Measurements from ENCODE around the gene FGFBP2. TPM values are rescaled to one million over a fixed set of nuclear protein-coding genes. Genes with fewer than 3 reads are reported as not detected.

The FGFBP2 gene, protein sequence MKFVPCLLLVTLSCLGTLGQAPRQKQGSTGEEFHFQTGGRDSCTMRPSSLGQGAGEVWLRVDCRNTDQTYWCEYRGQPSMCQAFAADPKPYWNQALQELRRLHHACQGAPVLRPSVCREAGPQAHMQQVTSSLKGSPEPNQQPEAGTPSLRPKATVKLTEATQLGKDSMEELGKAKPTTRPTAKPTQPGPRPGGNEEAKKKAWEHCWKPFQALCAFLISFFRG
- total RNA-seq = 1.9 TPM

DNA sequence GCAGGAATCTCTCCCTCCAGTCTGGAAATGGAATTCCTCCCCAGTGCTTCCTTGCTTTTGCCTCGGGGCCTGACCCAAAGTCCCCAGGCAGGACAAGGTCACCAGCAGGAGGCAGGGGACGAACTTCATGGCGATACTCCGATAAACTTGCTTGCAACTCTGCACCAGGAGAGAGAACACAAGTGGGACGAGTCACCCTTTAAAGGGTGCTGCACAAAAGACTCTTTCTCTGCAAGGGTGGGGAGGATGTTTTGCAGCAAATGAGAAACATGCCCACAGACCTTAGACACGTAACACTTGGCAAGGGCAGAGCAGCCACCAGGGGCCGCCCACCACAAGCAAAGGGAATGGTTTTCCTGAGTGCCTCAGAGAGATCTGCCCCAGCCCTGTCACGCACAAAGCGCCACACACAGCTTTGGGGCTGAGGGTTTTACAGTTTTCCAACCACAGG is at the start of gene FGFBP2:
Gene FGFBP2 (minus strand): TSS at position 175 of the 451 bp plus-strand sequence. CDS start 46 bp downstream, at position 129.
- peak; percentile 68 for DNase-seq

DNA sequence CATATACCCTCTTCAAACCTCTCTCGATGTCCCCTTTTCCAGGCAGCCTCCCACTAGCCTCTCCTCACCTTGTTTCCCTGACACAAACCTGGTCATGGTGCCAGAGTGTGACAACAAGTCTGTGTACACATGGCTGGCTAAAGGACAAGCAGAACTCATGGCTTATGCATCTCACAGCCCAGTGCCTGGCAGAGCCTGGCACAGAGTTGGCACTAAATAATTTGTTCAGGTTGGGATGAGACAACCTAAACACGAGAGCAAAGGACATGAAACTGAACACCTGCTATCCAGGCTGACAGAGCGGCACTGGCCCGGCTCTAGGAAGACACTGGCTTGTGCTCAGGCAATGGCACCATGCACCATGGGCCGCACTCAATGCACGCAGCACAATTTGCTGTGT is 48.2 kb upstream of the FGFBP2 start:
- DNase-seq = no peak

DNA sequence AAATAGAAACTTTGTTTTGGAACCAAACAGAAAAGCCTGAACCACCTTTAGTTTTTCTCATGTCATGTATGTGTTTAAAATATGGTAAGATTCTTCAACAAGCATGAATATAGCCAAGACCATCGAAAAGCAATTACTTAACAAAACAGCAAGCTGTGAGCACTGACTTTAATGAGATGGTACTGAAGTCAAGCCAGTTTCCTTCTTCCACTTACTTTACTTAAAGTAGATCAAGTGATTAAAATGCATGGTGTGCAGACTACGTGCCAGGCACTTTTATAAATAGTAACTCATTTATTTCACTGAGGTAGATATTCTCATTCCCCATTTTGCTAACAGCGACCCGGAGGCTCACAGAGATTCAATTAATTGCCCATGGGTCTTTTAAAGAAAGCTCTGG is 46.2 kb upstream of the FGFBP2 start:
- no peak for DNase-seq

DNA sequence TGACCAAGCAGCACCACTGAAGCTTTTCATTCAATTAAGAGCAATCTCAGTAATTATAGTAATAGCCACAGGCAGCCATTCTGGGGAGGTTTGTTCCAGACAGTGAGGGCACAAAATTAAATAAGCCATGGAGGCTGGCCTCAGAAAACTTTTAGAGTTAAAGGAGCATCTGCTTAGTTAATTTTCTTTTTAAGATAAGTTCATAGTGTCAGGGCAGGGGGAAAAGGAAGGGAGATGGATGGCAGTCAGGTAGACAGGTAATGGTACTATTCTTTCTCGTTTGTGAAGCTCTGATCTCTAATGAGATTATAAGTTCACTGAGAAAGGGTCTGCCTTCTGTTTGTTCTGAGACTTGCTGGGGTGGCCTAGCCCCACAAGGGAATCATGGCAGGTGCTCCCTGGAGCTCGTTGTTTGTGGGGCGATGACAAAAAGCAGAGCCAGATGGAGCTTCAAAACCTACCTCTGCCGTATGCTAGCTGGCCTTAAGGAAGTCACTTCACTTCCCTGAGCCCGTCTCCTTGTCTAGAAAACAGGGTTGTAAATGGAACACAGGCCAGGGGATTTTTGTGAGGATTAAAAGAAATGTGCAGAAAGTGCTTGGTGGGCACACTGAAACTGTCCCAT is 44.6 kb upstream of the FGFBP2 start:
- DNase-seq = no peak

DNA sequence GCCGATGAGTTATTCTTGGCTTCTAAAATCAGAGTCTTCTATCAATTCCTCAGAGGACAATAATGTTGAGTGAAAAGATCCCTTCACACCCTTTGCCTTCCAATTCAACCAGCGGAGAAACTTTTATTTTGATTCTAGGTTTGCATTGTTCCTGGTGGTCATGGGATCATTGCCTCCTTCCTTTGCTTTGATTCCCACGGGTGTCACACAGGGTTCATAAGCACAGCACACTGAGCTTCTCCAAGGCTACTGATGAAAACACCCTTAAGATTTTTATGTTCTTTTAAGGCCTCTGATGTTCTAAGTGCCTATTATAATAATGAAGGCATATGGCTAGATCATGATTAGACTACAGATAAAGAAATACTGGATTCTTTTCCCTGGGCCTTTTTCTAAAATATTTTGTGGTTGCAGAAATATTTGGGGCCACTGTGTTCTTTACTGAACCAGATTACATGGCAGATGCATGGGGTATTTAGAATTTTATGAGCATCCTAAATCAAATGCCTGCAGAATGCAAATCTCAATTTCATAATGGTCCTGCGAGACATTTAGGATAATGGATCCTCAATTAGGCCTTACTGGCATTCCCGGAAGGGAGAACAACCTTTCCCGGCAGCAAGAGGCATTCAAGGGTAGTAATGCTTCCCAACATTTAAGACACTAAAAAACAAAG is 43.9 kb upstream of the FGFBP2 start:
- no peak for DNase-seq

DNA sequence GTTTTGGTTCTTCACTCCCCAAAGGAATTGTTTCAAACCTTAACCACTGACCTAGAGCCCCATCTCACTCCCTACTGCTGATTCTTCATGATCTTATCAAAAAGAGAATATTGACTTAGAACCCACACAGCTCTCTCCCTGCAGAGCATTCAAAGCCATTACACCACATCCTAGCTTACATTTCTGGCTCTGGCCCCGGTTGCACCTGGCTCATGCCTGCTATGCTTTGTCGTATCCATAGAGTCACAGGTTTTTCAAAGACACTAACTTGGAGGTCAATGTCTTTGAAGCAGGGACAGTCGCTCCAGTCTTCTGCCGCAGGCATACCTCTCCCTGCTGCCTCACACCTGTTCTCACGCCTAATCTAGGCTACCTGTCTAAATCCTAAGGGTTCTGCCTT is 42.7 kb upstream of the FGFBP2 start:
- no peak for DNase-seq

DNA sequence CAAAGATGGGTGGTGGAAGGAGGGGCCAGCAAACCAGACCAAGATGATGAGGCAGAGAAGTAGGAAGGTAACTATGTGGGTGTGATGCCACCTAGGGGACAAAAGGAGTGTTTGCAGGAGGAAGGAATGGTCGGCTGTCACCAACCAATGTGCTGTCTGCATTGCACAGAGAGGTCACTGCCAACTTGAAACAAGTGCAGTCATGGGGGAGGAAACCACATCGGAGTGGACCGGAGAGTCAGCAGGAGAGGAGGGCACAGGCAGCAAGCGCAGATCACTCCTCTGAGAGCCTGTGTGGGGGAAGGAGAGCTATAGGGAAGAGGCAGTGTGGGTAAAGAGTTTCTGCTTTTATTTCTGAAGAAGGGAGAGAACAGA is 38.5 kb upstream of the FGFBP2 start:
- DNase-seq = peak; percentile 88

DNA sequence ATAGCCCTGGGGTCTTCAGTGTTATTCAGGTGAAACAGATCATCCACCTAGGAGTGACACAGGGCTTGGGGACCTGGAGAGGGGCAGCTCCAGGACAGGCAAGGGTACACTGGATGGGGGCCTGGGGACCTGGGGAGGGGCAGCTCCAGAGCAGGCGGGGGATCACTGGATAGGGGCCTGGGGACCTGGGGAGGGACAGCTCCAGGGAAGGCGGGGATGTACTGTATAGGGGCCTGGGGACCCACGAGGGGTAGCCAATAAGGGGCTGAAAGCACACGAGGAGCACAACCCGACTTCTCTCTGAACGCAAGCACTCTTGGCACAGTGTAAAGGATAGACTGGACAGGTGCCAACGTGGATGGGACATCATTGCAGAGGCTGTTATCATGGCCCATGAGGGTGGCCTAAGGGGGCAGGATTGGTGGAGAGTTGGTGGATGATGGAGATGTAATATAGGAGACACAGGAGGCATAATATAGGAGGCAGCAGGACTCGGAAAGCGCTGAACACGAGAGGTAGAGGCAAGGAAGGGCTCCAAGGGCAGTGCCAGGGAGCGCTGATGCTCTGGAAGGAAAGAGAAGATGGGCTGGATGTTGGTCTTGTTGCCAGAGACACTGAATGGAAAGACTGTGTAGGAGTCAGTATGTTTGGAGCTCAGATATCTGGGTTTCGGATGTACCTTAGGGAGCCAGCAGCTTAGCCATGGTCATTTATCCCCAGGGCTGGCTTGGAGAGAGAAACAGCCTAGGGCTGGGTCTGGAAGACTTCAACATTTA is 37.9 kb upstream of the FGFBP2 start:
- DNase-seq = peak; percentile 14

DNA sequence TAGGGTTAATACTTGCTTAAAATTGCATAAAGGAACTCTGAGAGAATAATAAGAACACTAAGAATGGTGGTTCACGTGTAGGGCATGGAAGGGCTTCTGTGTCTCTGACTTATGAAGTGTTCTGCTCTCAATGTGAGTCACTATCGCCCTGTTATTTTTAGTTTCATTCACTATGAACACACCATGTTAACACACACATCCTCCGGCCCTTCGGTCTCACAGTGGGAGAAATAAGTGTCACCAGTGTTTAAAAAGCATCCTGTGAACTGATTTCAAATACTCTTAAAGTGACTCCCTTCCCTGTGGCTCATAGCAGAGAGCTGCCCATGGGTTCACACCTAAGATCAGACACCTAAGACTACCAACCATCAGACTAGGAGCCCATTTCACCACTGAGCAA is 33.8 kb upstream of the FGFBP2 start:
- no peak for DNase-seq

DNA sequence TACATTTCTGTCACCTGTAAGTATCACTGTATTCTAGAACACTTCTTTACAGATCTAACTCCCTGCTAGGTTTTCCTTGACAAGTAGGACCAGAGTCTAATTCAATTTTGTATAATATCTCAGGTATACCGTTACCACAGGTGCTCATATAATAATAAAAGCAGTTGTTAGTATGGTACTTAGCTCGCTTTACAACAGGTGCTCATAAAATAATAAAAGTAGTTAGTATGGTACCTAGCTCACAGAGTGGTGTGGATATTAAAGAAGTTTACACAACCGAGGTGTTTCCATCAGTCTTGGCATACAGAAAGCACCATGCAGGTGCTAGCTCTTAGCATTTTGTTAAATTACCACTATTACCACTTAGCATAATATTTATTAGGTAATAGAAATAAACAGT is 32.9 kb upstream of the FGFBP2 start:
- no peak for DNase-seq

DNA sequence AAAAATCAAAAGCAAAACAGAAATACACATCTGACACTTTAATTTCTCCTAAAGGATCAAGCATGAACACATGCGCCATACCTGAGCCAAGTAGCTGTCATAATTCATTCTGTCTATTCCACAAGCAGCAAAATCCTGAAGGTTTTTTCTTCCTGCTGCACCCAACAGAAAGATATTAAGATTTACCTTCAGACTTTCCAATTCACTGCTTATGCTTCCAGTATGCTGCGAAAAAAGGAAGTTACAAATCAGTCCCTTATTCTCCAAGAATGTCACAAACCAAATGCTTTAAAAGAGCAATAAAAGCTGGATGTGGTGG is 29.2 kb upstream of the FGFBP2 start:
- DNase-seq = peak; percentile 65

DNA sequence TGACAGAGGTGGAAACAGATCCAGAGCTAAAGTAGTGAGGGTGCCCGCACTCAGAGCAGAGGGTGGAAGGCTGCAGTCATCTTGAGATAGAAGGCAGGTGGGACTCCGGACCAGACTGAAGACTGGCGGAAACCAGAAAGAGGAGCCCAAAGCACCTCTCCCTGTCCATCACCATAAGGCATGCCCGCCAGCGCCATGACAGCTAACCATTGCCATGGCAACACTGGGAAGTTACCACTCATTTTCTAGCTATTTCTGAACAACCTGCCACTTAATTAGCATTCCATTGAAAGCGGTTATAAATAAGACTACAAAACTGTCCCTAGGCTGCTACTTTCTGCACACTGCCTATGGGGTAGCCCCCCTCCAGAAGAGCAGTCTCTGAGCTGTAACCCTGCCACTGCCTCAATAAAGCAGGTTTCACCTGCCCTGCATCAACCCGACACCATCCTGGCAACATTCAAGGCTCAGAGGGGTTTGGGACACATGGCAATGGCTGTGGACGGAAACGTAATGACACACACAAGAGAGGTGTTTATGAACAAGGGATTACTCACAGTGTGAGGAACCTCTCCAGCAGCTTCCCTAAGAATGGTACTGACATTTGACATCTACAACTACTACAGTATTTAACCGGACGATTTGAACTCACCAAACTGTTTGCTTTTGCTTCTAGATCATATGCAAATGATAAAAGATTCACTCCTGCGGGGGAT is 27.8 kb upstream of the FGFBP2 start:
- DNase-seq = peak; percentile 10

DNA sequence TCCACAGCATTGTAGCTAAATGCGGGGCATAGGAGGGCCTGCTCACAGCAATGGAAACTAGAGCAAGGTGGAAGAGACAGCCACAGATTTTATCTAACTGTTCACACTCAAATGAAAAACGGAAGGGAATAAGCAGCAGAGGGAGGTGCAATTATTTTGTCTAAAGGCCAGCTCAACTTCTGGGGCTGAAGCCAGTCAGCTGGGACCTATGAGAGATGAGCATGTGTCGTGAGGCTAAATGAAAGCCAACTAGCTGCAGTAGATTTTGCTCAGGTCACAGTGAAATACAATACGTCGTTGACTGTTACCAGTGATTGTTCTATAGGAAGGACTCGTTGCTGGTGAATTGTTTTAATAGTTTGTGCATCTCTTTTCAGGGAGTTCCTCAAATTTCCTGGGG is 26.4 kb upstream of the FGFBP2 start:
- DNase-seq = peak; percentile 42

DNA sequence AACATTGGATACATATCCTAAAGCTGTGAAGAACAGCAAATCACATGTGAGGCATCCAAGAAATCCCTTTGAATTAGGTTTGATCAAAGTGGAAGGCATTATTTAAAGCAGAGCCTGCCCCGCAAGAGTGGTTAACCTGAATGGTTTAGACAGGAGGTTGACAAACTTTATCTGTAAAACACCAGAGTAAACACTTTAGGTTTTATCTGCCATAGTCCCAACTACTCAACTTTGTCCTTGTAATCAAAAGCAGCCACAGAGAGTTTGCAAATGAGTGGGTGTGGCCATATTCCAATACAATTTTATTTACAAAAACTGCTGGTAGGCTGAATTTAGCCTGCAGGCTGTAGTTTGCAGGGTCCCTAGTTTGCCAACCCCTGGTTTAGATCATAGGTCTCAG is 25.2 kb upstream of the FGFBP2 start:
- no peak for DNase-seq

DNA sequence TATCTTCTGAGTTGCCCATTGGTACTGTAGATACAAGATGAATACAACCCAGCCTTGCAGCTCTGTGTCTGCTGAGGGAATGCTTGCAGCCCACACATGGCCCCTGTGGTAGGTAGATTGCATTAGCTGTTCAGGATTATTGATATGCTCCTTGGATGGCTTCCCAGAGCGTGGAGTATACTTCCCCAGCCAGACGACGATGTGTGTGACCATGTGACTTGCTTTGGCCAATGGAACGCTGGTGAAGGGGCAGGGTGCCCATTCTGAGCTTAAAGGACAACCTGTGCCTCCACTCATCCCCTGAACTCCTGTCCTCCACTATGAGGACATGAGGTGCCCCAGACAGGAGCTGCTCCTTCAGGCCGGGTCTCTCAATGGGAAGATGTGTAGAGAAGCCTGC is 23.9 kb upstream of the FGFBP2 start:
- no peak for DNase-seq

DNA sequence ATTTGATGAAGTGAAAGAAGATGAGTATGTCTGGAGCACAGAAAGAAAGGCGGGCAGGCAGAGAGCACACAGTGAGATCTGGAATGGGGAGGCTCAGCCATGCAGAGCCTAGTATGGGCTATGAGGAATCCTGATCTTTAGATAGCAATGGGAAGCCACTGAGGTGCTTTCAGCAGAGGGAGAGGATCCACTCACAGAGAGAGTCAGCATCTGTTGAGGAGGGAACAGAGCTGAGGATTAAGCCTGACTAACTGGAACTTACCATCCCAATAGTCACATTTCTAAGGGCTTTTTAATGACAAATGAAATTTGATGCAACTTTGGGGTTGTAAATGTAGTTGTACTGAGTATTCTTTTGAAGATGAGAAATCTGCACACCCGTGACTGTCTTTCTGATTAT is 20.6 kb upstream of the FGFBP2 start:
- no peak for DNase-seq

DNA sequence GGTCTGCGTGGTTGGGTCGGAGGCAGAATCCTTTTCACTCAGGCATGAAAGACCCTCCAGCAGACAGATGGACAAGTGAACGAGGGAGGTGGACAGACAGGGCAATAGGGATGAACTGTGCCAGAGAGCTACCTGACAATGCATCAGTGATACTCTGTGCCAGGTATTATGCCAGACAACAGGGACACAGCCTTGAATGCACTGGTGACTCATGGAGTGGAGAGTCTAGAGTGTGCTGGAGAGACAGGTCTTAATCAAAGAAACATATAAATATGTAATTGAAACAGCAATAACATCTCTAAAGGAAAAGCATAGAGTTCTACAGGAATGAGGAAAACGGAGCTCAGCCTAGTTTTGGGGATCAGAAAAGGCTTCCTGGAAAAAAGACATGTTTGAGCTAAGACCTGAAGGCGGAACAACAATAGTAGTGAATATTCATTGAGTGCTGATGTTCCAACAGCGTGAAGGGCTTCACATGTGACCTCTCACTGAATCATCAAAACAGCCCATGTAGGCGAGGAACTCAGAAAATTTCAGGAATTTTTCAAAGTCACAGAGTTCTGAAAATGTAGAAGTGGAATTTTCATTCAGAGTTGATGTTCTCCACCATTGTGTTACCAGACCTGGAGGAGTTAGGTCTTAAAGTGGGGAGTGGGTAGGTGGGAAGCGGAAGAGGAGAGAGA is 20.0 kb upstream of the FGFBP2 start:
- DNase-seq = no peak

DNA sequence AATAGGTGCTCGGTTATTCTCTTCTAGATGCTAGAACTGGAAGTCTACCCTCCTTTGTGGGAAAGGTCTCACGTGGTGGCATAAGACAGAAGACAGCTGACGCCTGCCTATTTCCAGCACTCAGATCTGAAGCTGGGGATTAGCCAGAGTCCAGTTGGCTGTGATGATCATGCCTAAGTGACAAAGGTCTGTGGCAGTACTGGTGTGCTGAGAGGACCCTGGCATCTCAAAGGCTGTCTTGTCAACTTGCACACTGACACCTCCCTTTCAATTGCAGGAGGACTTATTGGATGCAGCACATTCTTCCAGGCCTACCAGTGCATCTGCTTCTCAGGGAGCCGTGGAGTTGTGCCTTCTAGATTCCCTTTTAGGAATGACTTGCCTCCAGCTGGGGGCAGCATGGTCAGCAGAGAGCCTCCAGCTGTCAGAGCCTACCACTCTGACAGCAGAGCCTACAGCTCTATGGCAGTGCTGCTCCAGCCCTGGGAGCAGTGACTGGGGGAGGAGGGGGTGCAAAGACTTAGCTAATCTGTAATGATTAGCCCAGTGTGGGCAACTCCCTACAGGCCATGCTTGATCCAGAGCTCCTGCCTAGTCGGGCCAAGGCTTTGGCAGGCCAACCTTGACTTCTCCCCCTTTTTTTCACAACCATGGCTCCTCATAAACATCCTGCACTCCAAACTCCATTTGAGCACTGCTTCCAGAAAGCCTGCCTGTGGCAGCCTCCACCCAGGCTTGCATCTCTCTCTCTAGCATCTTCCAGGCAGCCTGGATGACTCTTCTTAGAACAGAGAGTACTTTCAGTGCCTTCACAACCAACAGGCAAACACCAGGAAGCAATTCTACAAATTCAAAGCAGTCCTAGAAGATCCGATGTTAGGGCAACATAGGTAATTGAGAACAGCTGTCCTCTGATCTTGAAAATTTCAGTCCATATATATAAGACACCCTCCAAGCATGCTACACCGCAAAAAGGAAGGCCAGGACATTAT is 13.8 kb upstream of the FGFBP2 start:
- peak; percentile 53 for DNase-seq

DNA sequence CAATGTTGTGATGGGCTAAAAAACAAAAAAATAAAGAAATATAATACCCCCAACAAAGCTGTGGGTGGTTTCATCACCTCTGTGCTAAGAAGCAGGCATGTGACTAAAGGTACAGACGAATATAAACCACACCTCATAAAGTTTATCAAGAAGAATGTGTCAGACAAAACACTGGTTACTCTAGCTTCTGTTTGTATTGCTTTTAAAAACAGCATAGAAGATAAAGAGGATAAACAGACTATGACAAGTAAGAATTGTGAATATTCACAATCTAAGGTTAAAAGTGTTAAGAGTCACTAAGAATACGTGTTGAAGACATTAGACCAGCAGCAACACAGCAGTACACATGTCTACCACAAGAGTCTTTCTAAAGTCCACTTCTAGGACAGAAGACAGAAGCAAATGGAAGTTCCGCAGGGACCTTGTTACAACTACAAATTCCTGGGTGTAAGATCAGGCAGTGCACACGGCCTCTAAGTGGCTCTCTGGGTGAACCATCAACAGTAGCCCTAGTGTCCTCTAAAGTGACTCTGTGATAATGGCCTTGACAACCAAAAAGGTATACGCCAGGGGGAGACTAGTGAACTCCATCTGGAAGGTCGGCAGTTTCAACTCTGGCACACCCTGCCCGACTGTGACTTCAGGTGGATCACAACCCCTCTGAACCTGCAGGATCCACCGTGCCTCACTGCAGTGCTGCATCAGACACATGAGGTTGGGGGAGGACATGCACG is 8.3 kb upstream of the FGFBP2 start:
- DNase-seq = no peak
